Stimulated activated effector memory CD8-positive, alpha-beta T cell treated with anti-CD3 and anti-CD28 coated beads, Interleukin-12 subunit alpha, Interleukin-12 subunit beta, amount 100 ng/mL, for 72 hours (primary cell): ENCODE results near the gene CBFA2T2.
"Not testable (repeated sequence)": the region's sequence is repeated elsewhere in the genome, so short reads cannot be mapped to it uniquely, and the experiment has no call there.

Source experiments
- ATAC-seq: fragments of 150-1000 bp; cut with Tn5 transposase; 2 replicates; pipeline ENCODE4 v1.10.0; 2021
- DNase-seq, 2 donors: peaks; one replicate each; pipeline ENCODE4 v3.0.0; 2021 to 2022; ENCODE audit warnings: low spot score in 2 of 2
- H3K27ac Mint-ChIP-seq: one replicate; pipeline ENCODE4 v1.8.0; 2022; ENCODE audit warnings: mild to moderate bottlenecking, mixed read lengths
- H3K36me3 Mint-ChIP-seq: one replicate; pipeline ENCODE4 v1.8.0; 2022; ENCODE audit warnings: mild to moderate bottlenecking, mixed read lengths
- H3K4me1 Mint-ChIP-seq: one replicate; pipeline ENCODE4 v1.8.0; 2022; ENCODE audit warnings: mixed read lengths
- H3K4me3 Mint-ChIP-seq: one replicate; pipeline ENCODE4 v1.8.0; 2022; ENCODE audit warnings: mild to moderate bottlenecking, mixed read lengths
- H3K9me3 Mint-ChIP-seq: one replicate; pipeline ENCODE4 v1.8.0; 2022; ENCODE audit warnings: mixed read lengths

Gene CBFA2T2

GRCh38 chr20:33511876-33512275 is 22.0 kb downstream of the CBFA2T2 start:
- not testable (repeated sequence) for H3K9me3 Mint-ChIP-seq, ATAC-seq, H3K4me3 Mint-ChIP-seq, H3K36me3 Mint-ChIP-seq, DNase-seq, H3K27ac Mint-ChIP-seq
- H3K4me1 Mint-ChIP-seq = peaks cover 22% of the 10 kb centered on the region

GRCh38 chr20:33515569-33516216 is 25.8 kb downstream of the CBFA2T2 start:
- no peak overlapping the region for H3K27ac Mint-ChIP-seq

GRCh38 chr20:33516882-33517281 is 27.0 kb downstream of the CBFA2T2 start:
- Mint-ChIP-seq H3K9me3 (no peaks in the 10 kb centered on the region), H3K36me3 (no peaks in the 10 kb centered on the region), H3K4me1 (peaks cover 12% of the 10 kb centered on the region), H3K27ac (peak overlapping the region; percentile 29), H3K4me3 (no peak overlapping the region)
- DNase-seq = no peak
- ATAC-seq = no peak

More at GRCh38 chr20:33515569-33516216, 25.8 kb downstream of the CBFA2T2 start:
- no peaks in the 10 kb centered on the region for H3K36me3 Mint-ChIP-seq
- H3K4me3 Mint-ChIP-seq = no peak overlapping the region
- ATAC-seq (no peak), DNase-seq (no peak)
- no peaks in the 10 kb centered on the region for H3K9me3 Mint-ChIP-seq
- peaks cover 8% of the 10 kb centered on the region for H3K4me1 Mint-ChIP-seq

GRCh38 chr20:33518071-33518470 is 28.2 kb downstream of the CBFA2T2 start:
- no peak for DNase-seq
- Mint-ChIP-seq H3K27ac (no peak overlapping the region), H3K36me3 (no peaks in the 10 kb centered on the region), H3K4me3 (no peak overlapping the region), H3K4me1 (peaks cover 15% of the 10 kb centered on the region), H3K9me3 (no peaks in the 10 kb centered on the region)
- ATAC-seq = no peak

- DNase-seq (no peak), ATAC-seq (no peak)
- H3K36me3 Mint-ChIP-seq = no peaks in the 10 kb centered on the region
- no peaks in the 10 kb centered on the region for H3K9me3 Mint-ChIP-seq
- H3K4me1 Mint-ChIP-seq = peaks cover 10% of the 10 kb centered on the region
- H3K4me3 Mint-ChIP-seq = no peak overlapping the region
- peak overlapping the region; percentile 20 for H3K27ac Mint-ChIP-seq
Measured at GRCh38 chr20:33521461-33521860, 31.6 kb downstream of the CBFA2T2 start.

GRCh38 chr20:33522256-33522820 is 32.4 kb downstream of the CBFA2T2 start:
- Mint-ChIP-seq H3K9me3 (no peaks in the 10 kb centered on the region), H3K36me3 (no peaks in the 10 kb centered on the region), H3K4me1 (peaks cover 10% of the 10 kb centered on the region), H3K4me3 (no peak overlapping the region), H3K27ac (peak overlapping the region; percentile 20)
- ATAC-seq (peak; percentile 85), DNase-seq (peak in 1 of 2 donors; percentile 52)

- Mint-ChIP-seq H3K36me3 (no peaks in the 10 kb centered on the region), H3K4me3 (no peak overlapping the region), H3K9me3 (no peaks in the 10 kb centered on the region), H3K27ac (no peak overlapping the region), H3K4me1 (peaks cover 10% of the 10 kb centered on the region)
- DNase-seq = no peak
- ATAC-seq = no peak
Measured at GRCh38 chr20:33524261-33524660, 34.4 kb downstream of the CBFA2T2 start.

GRCh38 chr20:33526769-33527168 is 36.9 kb downstream of the CBFA2T2 start:
- Mint-ChIP-seq H3K9me3 (no peaks in the 10 kb centered on the region), H3K27ac (no peak overlapping the region), H3K4me1 (peaks cover 15% of the 10 kb centered on the region), H3K36me3 (no peaks in the 10 kb centered on the region), H3K4me3 (no peak overlapping the region)
- no peak for DNase-seq
- ATAC-seq = no peak

- ATAC-seq = no peak
- Mint-ChIP-seq H3K27ac (peak overlapping the region; percentile 3), H3K9me3 (no peaks in the 10 kb centered on the region), H3K36me3 (no peaks in the 10 kb centered on the region), H3K4me3 (no peak overlapping the region), H3K4me1 (peaks cover 10% of the 10 kb centered on the region)
- no peak for DNase-seq
Measured at GRCh38 chr20:33531047-33531877, 41.4 kb downstream of the CBFA2T2 start.

GRCh38 chr20:33531885-33532284 is 42.0 kb downstream of the CBFA2T2 start:
- DNase-seq (no peak), ATAC-seq (no peak)
- no peak overlapping the region for H3K4me3 Mint-ChIP-seq
- H3K9me3 Mint-ChIP-seq = no peaks in the 10 kb centered on the region
- H3K36me3 Mint-ChIP-seq = no peaks in the 10 kb centered on the region
- H3K4me1 Mint-ChIP-seq = peaks cover 11% of the 10 kb centered on the region
- peak overlapping the region; percentile 3 for H3K27ac Mint-ChIP-seq

- Mint-ChIP-seq H3K4me3 (no peak overlapping the region), H3K4me1 (peaks cover 17% of the 10 kb centered on the region), H3K9me3 (no peaks in the 10 kb centered on the region), H3K27ac (no peak overlapping the region), H3K36me3 (no peaks in the 10 kb centered on the region)
- ATAC-seq (no peak), DNase-seq (no peak)
Measured at GRCh38 chr20:33532753-33533459, 43.0 kb downstream of the CBFA2T2 start.

GRCh38 chr20:33535717-33536116 is 45.8 kb downstream of the CBFA2T2 start:
- H3K4me1 Mint-ChIP-seq = peaks cover 25% of the 10 kb centered on the region
- not testable (repeated sequence) for H3K27ac Mint-ChIP-seq, DNase-seq, ATAC-seq, H3K36me3 Mint-ChIP-seq, H3K9me3 Mint-ChIP-seq, H3K4me3 Mint-ChIP-seq

- ATAC-seq = no peak
- Mint-ChIP-seq H3K4me3 (no peak overlapping the region), H3K4me1 (peaks cover 16% of the 10 kb centered on the region)
Measured at GRCh38 chr20:33537608-33538007, 47.7 kb downstream of the CBFA2T2 start.

GRCh38 chr20:33539129-33539528 is 49.2 kb downstream of the CBFA2T2 start:
- DNase-seq = no peak
- Mint-ChIP-seq H3K4me1 (peaks cover 19% of the 10 kb centered on the region), H3K27ac (no peak overlapping the region), H3K9me3 (no peaks in the 10 kb centered on the region), H3K4me3 (no peak overlapping the region), H3K36me3 (no peaks in the 10 kb centered on the region)
- ATAC-seq = no peak

More at GRCh38 chr20:33537608-33538007, 47.7 kb downstream of the CBFA2T2 start:
- H3K27ac Mint-ChIP-seq = no peak overlapping the region
- DNase-seq = no peak
- H3K9me3 Mint-ChIP-seq = no peaks in the 10 kb centered on the region
- no peaks in the 10 kb centered on the region for H3K36me3 Mint-ChIP-seq

GRCh38 chr20:33540427-33540826 is 50.5 kb downstream of the CBFA2T2 start:
- Mint-ChIP-seq H3K36me3 (no peaks in the 10 kb centered on the region), H3K9me3 (no peaks in the 10 kb centered on the region), H3K27ac (no peak overlapping the region), H3K4me3 (no peak overlapping the region), H3K4me1 (peaks cover 21% of the 10 kb centered on the region)
- ATAC-seq = no peak
- no peak for DNase-seq
